ENCODE data around the gene NCOR1.
"Not testable (repeated sequence)": the region's sequence is repeated elsewhere in the genome, so short reads cannot be mapped to it uniquely, and the experiment has no call there.

Gene NCOR1

GRCh38 chr17:16145319-16145890 is 69.9 kb downstream of the NCOR1 start:
- not testable (repeated sequence) for DNase-seq

GRCh38 chr17:16141685-16142084 is 73.6 kb downstream of the NCOR1 start:
- DNase-seq = no peak

GRCh38 chr17:16140854-16141253 is 74.5 kb downstream of the NCOR1 start:
- no peak for DNase-seq

- no peak for DNase-seq
Measured at GRCh38 chr17:16135461-16135860, 79.9 kb downstream of the NCOR1 start.

GRCh38 chr17:16131593-16131992 is 83.7 kb downstream of the NCOR1 start:
- DNase-seq = no peak

GRCh38 chr17:16129441-16130205 is 85.7 kb downstream of the NCOR1 start:
- DNase-seq = no peak

GRCh38 chr17:16123531-16123930 is 91.8 kb downstream of the NCOR1 start:
- no peak for DNase-seq

GRCh38 chr17:16122697-16123434 is 92.5 kb downstream of the NCOR1 start:
- no peak for DNase-seq

GRCh38 chr17:16121915-16122314 is 93.4 kb downstream of the NCOR1 start:
- DNase-seq = no peak

GRCh38 chr17:16120937-16121336 is 94.4 kb downstream of the NCOR1 start:
- DNase-seq = no peak

- no peak for DNase-seq
Measured at GRCh38 chr17:16117149-16117548, 98.2 kb downstream of the NCOR1 start.

GRCh38 chr17:16115077-16115698 is 100.1 kb downstream of the NCOR1 start:
- not testable (repeated sequence) for DNase-seq

- DNase-seq = no peak
Measured at GRCh38 chr17:16108871-16109270, 106.5 kb downstream of the NCOR1 start.

- no peak for DNase-seq
Measured at GRCh38 chr17:16108386-16108785, 106.9 kb downstream of the NCOR1 start.

- DNase-seq = no peak
Measured at GRCh38 chr17:16107165-16107770, 108.1 kb downstream of the NCOR1 start.

- peak; percentile 60 for DNase-seq
Measured at GRCh38 chr17:16106161-16106891, 109.0 kb downstream of the NCOR1 start.

GRCh38 chr17:16104189-16104588 is 111.1 kb downstream of the NCOR1 start:
- no peak for DNase-seq

GRCh38 chr17:16101440-16101839 is 113.9 kb downstream of the NCOR1 start:
- no peak for DNase-seq

- DNase-seq = no peak
Measured at GRCh38 chr17:16100737-16101400, 114.5 kb downstream of the NCOR1 start.

GRCh38 chr17:16091773-16092172 is 123.6 kb downstream of the NCOR1 start:
- DNase-seq = no peak

GRCh38 chr17:16086957-16087356 is 128.4 kb downstream of the NCOR1 start:
- no peak for DNase-seq

All from DMS153 (cell line).